SKM-1 treated with dmso at 0.1 percent for 144 hours (cell line): Measurements from ENCODE around the gene POU2F1.
A peak's percentile ranks its signal among the peaks of the same experiment; 100 is the strongest.

Experiments
- DNase-seq: peaks from one replicate; lab custom pipeline; 2025; ENCODE audit not compliant: unreplicated experiment; lab: John Stamatoyannopoulos, UW

Gene POU2F1

GRCh38 chr1:167268347-167268787, 47.7 kb downstream of the POU2F1 start:
- no peak for DNase-seq

GRCh38 chr1:167270349-167271092, 49.8 kb downstream of the POU2F1 start:
- DNase-seq: no peak

GRCh38 chr1:167272369-167272957, 51.8 kb downstream of the POU2F1 start:
- peak; percentile 39 for DNase-seq

GRCh38 chr1:167273027-167273800, 52.5 kb downstream of the POU2F1 start:
- DNase-seq: peak; percentile 32

DNA sequence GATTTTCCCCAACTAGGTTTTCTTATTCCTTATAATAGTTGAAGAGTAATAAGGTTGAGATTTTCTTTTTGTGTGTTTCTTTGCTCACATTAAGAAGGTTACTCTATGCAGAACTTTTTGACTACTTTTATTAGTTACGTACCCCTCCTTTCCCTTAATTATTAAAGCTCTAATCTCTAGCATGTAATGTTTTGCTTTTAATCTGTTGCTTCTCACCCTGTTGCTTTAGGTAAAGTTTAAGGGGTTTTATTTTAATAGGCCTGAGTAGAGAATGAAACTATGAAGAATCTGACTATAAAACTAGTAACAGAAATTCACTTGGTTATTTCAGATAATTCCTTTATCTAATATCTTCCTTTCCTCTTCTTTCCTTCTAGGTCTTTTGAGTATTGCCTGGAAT, 53.4 kb downstream of the POU2F1 start:
- DNase-seq: no peak

DNA sequence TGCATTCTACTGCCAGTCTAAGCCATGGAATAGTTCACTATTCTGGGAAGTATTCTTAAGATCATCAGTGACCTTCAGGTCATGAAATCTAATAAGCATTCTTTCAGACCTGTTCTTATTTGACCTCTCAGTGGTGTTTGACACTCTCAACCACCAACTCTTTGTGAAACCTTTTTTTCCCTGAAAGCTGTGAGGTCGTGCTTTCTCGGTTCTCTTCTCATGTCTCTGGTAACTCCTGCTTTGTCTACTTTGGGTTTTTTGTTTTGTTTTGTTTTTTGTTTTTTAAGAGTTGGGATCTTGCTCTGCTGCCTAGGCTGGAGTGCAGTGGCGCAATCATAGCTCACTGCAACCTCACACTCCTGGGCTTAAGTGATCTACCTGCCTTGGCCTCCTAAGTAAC, 56.3 kb downstream of the POU2F1 start:
- DNase-seq: no peak

- no peak for DNase-seq
These were observed 57.8 kb downstream of the POU2F1 start for GRCh38 chr1:167278497-167278896.

- no peak for DNase-seq
These were observed 60.2 kb downstream of the POU2F1 start for GRCh38 chr1:167280912-167281311.

DNA sequence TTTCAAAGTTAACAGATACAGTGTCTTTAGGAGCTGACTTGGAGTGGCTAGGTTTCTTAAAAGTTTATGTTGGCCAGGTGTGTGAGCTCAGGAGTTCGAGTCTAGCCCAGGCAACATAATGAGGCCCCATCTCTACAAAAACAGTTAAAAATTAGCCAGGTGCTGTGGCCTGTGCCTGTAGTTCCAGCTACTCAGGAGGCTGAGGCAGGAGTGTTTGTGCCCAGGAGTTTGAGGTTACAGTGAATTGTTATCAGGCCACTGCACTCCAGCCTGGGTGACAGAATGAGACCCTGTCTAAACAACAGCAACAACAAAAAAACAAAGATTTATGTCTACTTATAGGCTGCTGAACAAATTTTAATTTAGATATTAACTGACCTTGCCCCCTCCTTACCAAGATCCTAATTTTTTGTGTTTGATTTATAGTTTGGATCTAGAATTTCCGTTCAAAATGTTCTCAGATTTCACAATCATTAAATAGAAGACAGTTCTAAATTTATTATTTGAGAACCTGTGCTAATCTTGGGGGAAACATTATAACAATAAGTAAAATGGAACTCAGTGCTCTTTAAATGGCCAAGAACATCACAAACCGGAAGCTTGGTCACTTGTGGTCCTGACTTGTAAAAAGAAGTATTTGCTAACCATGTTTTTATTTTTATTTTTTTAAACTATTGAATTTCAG, 67.8 kb downstream of the POU2F1 start:
- no peak for DNase-seq

DNA sequence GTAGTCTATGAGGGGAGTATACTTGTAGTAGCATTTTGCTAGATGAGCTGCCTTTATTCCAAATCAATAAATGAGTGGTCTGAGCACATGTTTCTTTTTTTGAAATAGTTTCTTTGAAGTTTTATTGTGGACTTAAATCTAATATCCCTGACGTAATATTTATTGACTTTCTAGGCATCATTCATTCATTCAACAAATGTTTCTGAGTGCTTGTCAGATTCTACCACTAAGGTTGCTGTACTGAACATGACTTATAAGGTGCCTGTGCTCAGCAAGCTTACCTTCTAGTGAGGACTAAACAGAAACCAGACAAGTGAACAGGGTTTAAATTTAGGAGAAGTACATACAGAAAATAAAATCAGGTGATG, 68.4 kb downstream of the POU2F1 start:
- no peak for DNase-seq

- no peak for DNase-seq
These were observed 69.3 kb downstream of the POU2F1 start for GRCh38 chr1:167289966-167290365.

DNA sequence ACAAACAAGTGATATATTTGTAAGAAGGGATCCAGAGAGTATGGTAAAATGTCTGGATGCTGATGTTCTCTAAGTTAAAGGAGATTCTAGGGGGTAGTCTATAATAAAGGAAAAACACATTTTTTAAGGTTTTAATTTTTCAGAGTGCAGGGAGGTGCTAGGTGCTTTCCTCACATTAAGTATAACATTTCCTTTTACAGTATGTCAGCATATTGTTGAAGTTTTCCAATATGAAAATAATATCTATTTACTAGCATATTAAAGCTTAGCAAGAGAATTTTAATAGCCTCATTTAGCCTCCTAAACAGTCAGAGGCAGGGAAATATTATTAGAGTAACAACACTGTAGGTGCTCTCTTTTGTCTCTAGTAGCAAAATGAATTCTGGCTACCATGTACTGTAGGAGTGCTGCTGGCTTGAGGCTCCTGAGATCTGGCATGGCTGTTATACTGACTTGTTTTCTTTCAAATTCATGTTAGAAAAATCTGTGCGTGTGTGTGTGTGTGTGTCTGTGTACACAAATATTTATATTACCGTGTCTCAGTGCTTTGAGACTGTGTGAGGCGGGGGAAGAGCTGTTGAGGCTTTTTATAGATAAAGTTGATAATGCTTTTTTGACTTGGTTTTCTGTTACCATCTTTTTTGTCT, 71.0 kb downstream of the POU2F1 start:
- no peak for DNase-seq

GRCh38 chr1:167292216-167292615, 71.5 kb downstream of the POU2F1 start:
- no peak for DNase-seq

GRCh38 chr1:167293057-167293456, 72.4 kb downstream of the POU2F1 start:
- DNase-seq: peak; percentile 28

DNA sequence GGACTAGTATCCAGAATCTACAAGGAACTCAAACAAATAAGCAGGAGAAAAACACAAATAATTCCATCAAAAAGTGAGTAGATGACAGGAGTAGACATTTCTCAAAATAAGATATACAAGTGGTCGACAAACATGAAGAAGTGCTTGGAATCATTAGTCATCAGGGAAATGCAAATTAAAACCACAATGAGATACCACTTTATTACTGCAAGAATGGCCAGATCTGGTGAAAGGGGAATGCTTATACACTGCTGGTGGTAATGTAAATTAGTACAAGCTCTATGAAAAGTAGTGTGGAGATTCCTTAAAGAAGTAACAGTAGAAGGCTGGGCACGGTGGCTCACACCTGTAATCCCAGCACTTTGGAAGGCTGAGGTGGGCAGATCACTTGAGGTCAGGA, 73.8 kb downstream of the POU2F1 start:
- no peak for DNase-seq

DNA sequence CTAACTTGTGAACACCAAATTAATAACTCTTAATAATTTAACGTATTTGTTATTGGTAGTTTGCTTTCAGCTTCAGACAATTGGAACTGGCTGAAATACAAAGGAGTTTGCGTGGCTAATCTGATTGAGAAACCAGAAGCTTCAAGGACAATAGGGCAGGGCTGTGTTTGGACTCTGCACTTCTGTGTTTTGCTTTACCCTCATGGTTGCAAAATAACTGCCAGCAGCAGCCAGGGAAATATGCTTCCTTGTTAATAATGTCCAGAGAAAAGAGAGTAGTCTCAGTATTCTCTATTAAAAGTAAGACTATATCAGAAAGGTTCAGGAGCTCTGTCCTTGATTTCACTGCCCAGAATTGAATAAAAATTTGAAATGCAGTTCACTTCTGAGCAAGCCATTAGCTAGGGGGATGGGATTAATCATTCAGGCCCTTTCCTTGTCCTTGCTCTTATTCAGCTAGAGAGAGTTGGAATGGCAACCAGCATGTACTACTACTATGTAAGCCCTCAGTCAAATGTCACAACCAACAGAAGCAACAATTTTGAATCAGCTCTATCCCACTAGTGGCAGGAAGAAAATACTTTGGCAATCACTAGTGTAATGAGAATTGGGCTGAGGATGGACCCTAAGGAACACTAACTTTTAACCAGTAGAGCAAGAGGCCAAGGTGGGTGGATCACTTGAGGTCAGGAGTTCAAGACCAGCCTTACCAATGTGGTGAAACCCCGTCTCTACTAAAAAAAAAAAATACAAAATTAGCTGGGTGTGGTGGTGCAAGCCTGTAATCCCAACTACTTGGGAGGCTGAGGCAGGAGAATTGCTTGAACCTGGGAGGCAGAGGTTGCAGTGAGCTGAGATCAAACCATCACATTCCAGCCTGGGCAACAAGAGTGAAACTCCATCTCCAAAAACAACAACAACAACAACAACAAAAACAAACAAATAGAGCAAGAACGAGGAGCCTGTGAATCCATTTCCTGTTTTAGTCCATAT, 76.8 kb downstream of the POU2F1 start:
- peak; percentile 97 for DNase-seq

DNA sequence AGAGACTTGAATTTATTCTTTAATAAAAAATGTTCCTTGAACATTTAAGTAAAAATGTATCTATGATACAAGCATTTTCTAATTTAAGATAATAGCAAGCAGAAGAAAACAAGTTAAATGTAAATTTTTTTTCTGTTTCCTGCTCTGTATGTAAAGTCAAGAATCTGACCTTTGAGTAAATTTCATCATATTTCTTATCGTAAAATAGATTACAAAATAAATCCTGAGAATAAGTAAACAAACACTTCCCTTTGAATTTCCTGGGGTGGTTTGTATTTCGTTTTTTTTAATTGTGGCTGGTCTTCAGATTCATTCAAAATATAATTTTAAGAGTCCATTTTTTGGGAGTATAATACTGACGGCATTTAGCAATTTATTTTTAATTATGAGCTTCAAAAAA, 77.6 kb downstream of the POU2F1 start:
- DNase-seq: no peak

GRCh38 chr1:167301355-167301754, 80.7 kb downstream of the POU2F1 start:
- DNase-seq: no peak

- no peak for DNase-seq
These were observed 83.5 kb downstream of the POU2F1 start for GRCh38 chr1:167304165-167304564.
